Effector CD4-positive, alpha-beta T cell (primary cell): ENCODE results near the gene RPL27A.
A peak's percentile ranks its signal among the peaks of the same experiment; 100 is the strongest.
"Not testable (repeated sequence)": the region's sequence is repeated elsewhere in the genome, so short reads cannot be mapped to it uniquely, and the experiment has no call there.

Source experiments
- DNase-seq: peaks from one replicate; pipeline ENCODE4 v3.0.0-alpha.2; 2020
- total RNA-seq: gene quantifications from one replicate; lab custom pipeline; 2026; lab: John Stamatoyannopoulos, UW

RPL27A gene
- total RNA-seq: 568 reads per million, percentile 98 among the genes with 10 or more reads in this experiment

- DNase-seq: peak; percentile 99
Observed at GRCh38 chr11:8682303-8683114, at the start of gene RPL27A, which contains the start of gene TRIM66. Gene RPL27A (plus strand): TSS chr11:8682792. CDS start chr11:8682814, 22 bp downstream. Gene TRIM66 (minus strand): TSS chr11:8682665. CDS start chr11:8672274, 10,391 bp downstream.

- DNase-seq: no peak
Observed at GRCh38 chr11:8634498-8634897, 48.1 kb upstream of the RPL27A start.

GRCh38 chr11:8636127-8636526, 46.5 kb upstream of the RPL27A start:
- DNase-seq: no peak

- no peak for DNase-seq
Observed at GRCh38 chr11:8638300-8638699, 44.3 kb upstream of the RPL27A start.

GRCh38 chr11:8639655-8640054, 42.9 kb upstream of the RPL27A start:
- no peak for DNase-seq

GRCh38 chr11:8640267-8640906, 42.2 kb upstream of the RPL27A start:
- no peak for DNase-seq

GRCh38 chr11:8641332-8641731, 41.3 kb upstream of the RPL27A start:
- DNase-seq: no peak

GRCh38 chr11:8642196-8642841, 40.3 kb upstream of the RPL27A start:
- no peak for DNase-seq

- DNase-seq: no peak
Observed at GRCh38 chr11:8646873-8647272, 35.7 kb upstream of the RPL27A start.

GRCh38 chr11:8649361-8649760, 33.2 kb upstream of the RPL27A start:
- no peak for DNase-seq

- DNase-seq: no peak
Observed at GRCh38 chr11:8650401-8650990, 32.1 kb upstream of the RPL27A start.

- DNase-seq: no peak
Observed at GRCh38 chr11:8652140-8652539, 30.5 kb upstream of the RPL27A start.

GRCh38 chr11:8654503-8654902, 28.1 kb upstream of the RPL27A start:
- no peak for DNase-seq

- DNase-seq: no peak
Observed at GRCh38 chr11:8656291-8656690, 26.3 kb upstream of the RPL27A start.

- no peak for DNase-seq
Observed at GRCh38 chr11:8658321-8659057, 24.1 kb upstream of the RPL27A start.

- DNase-seq: no peak
Observed at GRCh38 chr11:8661001-8661795, 21.4 kb upstream of the RPL27A start.

- DNase-seq: no peak
Observed at GRCh38 chr11:8665222-8665621, 17.4 kb upstream of the RPL27A start.

- DNase-seq: not testable (repeated sequence)
Observed at GRCh38 chr11:8670081-8670480, 12.5 kb upstream of the RPL27A start.

- no peak for DNase-seq
Observed at GRCh38 chr11:8671193-8671612, 11.4 kb upstream of the RPL27A start.

- DNase-seq: no peak
Observed at GRCh38 chr11:8671651-8672062, 10.9 kb upstream of the RPL27A start.

GRCh38 chr11:8672346-8672745, 10.2 kb upstream of the RPL27A start:
- no peak for DNase-seq
